Epithelial cell of proximal tubule (primary cell): ENCODE results near the gene HK1. TPM values are rescaled to one million over a fixed set of nuclear protein-coding genes. Genes with fewer than 3 reads are reported as not detected.

Experiments
- DNase-seq: peaks from one replicate; pipeline ENCODE4 v3.0.0-alpha.2; 2011; ENCODE audit warnings: low read depth
- H3K4me3 ChIP-seq: 2 replicates; pipeline ENCODE4 v1.5.1; 2011; ENCODE audit warnings: low read depth, mild to moderate bottlenecking, low read length
- total RNA-seq: library from RNA; depleted of rRNA; stranded (reverse); fragments of >200 nt; gene quantifications from 2 replicates; pipeline ENCODE4 v1.2.3, GENCODE V29; 2015
- TF ChIP-seq, protein P1 (sequence below): conservative IDR thresholded peaks from 2 replicates; pipeline ENCODE4 v1.5.1; 2012; ENCODE audit warnings: low read depth, mild to moderate bottlenecking, low read length

Gene HK1
- total RNA-seq, 1 donor from 2014 or later = 84.4 TPM

DNA sequence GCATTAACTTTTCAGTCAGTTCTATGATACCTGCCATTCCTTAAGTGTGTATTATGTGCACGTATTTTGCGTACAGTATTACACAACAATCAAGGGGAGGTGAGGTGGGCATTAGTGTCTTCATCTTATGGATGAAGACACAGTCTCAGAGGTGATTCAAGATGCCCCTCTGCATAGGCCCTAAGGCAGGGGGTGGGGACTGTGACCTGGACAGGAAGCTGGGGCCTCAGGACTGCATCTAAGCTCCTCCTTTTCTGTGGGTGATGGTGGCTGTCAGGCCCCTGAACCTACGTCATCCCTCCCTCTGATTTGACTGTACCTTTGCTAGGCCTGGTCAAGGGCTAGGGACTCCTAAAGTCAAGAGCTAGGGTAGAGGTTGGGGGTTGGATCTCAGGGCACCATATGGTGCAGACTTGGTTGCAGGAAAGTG is 38.9 kb downstream of the HK1 start:
- TF ChIP-seq, protein P1, sequence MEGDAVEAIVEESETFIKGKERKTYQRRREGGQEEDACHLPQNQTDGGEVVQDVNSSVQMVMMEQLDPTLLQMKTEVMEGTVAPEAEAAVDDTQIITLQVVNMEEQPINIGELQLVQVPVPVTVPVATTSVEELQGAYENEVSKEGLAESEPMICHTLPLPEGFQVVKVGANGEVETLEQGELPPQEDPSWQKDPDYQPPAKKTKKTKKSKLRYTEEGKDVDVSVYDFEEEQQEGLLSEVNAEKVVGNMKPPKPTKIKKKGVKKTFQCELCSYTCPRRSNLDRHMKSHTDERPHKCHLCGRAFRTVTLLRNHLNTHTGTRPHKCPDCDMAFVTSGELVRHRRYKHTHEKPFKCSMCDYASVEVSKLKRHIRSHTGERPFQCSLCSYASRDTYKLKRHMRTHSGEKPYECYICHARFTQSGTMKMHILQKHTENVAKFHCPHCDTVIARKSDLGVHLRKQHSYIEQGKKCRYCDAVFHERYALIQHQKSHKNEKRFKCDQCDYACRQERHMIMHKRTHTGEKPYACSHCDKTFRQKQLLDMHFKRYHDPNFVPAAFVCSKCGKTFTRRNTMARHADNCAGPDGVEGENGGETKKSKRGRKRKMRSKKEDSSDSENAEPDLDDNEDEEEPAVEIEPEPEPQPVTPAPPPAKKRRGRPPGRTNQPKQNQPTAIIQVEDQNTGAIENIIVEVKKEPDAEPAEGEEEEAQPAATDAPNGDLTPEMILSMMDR = no peak
- H3K4me3 ChIP-seq = no peak overlapping the region
- DNase-seq = no peak

DNA sequence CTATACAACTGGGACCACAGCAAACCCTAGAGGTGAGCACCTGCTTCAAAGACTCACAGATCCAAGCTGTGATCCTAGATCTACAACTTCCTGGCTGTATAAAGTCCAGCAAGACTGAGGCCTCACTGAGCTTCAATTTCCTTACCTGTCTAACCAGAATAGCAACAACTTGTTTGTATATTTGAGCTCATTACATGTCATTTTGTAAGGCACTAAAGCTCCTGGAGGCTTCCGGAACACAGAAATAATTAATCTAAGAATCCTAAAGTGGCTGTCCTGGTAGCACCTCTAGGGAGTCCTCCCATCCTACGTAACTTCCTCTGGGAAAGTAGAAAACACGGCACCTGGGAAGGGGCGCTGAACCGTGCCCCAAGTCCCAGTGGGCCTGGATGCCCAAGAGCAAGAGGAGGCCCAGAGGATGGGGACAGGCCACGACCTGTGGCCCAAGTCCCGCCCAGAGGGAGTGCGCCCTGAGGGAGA is 39.4 kb downstream of the HK1 start:
- TF ChIP-seq, protein P1 = no peak
- no peak for DNase-seq
- H3K4me3 ChIP-seq = peak overlapping the region; percentile 100

DNA sequence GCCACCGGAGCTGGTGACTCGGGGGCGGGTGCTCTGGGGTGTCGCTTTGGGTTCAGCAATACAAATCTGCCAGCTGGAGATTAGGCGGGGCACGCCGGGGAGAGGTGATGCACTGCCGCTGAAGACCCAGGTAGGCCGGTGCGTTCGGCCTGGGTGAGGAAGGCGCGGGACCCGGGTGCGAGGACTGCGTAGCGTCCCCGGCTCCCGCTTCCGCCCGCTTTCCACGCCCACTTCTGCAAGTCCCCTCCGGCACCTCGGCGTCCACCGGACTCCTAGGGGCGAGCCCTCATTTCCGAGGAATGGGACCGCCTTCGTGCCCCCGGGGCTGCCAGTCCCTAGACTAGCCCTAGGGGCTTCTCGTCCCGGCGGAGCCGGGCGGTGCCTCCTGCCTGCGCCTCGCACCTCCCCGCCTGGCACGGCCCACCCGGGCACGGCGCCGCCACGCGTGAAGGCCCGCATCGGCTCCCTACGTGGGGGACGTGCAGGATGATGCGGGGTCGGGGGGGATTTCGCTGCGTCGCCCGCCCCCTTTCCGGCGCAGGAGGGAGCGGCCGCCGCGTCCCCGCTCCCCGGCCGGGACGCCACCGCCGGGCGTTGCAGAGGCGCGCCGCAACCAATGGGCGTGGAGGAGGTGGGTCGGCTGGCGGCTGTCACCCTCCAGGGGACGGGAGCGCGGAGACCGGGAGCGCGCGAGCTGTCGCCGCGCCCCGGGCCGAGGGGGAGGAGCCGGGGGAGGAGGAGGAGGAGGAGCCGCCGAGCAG is 40.0 kb downstream of the HK1 start:
- TF ChIP-seq, protein P1 = no peak
- DNase-seq = no peak

DNA sequence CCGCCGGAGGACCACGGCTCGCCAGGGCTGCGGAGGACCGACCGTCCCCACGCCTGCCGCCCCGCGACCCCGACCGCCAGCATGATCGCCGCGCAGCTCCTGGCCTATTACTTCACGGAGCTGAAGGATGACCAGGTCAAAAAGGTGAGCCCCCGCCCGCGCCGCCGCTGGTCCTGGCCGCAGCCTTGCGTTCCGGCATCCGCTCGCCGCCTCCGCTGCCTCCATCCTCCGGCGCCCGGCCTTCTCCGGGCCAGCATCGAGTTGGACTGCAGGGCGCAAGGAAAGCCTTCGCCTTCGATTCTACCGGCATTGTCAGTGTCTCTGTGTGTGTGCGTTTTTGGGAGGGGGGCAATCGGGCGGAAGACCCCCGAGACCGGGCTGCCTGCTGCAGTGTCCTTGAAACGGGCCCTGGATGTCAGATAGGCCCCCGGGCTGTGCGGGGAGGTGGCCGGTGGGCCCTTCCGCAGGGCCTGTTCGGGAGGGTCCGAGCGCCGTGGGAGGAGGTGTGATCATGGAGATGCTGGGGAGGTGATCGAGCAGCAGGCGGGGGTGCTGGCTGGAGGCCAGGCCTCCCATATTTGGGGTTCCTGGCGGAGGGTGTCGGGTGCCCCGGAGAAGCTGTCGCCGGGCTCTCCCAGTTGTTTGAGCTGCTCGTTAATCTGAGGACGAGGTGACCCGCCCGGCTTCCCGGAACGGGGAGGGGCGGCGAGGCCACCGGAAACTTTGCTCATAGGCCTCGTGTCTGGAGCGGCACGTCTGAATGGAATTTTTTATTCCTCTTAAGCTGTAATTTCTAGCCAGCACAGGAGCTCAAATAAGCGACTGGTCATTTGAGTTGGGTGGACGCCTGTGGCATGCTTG is 40.8 kb downstream of the HK1 start:
- TF ChIP-seq, protein P1 = no peak
- no peak for DNase-seq

More for the DNA sequence above, 40.0 kb downstream of the HK1 start:
- H3K4me3 ChIP-seq = peak overlapping the region; percentile 100

DNA sequence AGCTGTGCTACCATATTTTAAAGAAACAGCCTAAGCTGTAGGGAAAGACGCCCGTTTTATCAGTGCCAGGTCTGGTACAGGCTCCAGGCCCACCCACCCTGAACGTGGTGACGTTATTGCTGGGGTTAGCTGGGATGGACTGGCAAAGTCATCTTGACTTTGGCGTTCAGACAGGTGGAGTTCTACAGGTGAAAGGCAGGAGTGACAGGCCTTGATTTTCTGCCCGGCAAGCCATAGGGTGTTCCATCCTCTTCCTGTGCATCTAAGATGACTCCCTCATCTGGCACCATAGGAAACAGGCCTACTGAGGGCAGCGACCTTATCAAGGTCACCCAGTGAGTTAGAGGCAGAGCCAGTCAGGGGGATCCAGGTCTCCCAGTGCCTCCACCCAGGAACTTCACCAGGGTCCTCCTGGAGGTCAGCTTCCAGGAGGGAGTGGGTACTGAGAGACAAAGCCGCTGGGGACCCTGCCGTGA is 41.6 kb downstream of the HK1 start:
- TF ChIP-seq, protein P1 = no peak
- no peak for DNase-seq
- peak overlapping the region; percentile 100 for H3K4me3 ChIP-seq

More for the DNA sequence above, 40.8 kb downstream of the HK1 start:
- H3K4me3 ChIP-seq = peak overlapping the region; percentile 100

DNA sequence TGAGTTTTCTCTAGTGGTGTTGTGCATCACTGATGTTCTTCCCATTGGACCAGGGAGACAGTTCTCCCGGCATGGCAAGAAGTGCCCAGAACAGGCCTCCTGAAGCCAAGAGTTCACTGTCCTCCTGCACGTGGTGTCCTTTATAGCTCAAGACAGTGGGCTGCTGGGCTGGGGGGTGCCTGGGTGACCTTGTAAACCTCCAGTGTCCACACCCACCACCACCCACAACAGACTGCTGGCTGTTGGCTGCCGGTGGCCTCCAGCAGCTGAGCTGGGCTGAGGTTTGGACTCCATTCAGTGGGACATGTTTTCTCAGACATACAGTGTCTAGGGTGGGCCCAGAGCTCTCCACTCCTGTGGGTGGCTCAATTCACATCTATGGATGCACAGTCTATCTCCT is 42.2 kb downstream of the HK1 start:
- H3K4me3 ChIP-seq = no peak overlapping the region
- DNase-seq = no peak
- TF ChIP-seq, protein P1 = no peak
